AG20443 (cell line): ENCODE data around the gene COQ7.

Experiments used
- DNase-seq: peaks from one replicate; pipeline ENCODE4 v3.0.0; 2012; ENCODE audit warnings: low spot score, mixed read lengths

COQ7 gene

DNA sequence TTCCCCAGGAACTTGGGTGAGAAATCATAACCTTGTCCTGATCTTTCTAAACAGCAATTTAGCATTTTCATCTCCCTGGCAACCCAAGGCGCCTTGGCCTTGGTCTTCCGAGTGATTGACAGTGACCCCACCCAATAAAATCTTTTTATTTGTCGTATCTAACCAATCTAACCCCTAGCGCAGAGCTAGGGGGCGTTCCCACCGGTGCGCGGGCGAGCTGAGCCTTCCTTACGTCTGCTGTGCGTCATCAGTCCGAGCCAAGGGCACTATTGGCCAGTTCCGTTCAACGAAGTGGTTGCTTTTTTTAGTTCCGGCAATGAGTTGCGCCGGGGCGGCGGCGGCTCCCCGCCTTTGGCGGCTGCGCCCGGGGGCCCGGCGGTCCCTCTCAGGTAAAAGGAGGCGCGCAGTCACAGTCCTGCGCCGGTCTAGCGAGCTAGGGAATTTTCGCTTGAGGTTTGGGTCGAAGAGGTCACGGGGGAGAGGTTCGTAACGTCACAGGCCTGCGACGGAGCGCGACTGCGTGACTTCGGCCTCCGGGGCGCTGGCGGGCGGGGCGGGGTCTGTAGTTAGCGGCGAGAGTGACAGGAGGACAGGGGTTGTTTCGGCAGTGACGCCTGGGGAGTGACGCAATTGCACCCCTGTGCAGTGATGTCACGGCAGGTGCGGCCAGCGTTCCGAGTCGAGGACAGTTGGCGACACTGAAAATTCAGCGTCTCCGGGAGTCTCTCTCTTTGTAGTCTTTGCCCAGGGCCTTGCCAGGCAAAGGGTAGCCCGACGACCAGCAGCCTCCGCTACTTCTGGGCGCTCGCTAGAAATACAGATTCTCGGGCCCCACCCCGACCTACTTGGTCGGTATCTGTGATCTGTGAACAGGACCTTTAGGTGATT lies at the start of gene COQ7:
Gene COQ7 (plus strand): TSS at position 266 of the 888 bp plus-strand sequence. CDS start 51 bp downstream, at position 317.
- peak; percentile 99 for DNase-seq

DNA sequence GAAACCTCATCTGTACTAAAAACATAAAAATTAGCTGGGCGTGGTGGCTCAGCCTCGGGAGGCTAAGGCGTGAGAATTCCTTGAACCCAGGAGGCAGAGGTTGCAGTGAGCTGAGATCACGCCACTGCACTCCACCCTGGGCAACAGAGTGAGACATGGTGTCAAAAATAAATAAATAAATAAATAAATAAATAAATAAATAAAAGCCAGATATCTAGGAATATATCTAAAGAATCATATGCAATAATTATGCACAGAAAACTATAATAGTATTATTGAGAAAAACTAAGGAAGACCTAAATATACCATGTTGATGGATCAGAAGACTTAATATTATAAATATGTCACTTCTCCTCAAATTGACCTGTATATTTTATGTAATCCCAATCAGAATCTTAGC lies 46.7 kb upstream of the COQ7 start:
- DNase-seq: no peak

DNA sequence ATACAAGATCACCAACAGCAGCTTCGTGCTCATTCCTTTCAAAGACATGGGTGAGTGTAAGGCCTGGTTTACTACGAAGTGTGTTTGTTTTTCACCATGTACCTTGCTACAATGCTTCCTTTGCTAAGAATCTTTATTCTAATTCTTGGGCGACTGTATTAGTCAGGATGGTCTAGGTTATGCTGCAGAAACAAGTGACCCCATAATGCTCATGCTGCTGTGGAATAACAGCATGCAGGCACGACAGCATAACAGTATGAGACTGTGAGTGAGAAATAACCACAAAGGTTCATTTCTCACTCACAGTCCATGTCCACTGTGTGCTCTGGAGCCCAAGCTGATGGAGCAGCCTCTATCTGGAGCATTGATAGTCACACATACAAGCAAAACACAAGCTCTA lies 45.7 kb upstream of the COQ7 start:
- DNase-seq: no peak

DNA sequence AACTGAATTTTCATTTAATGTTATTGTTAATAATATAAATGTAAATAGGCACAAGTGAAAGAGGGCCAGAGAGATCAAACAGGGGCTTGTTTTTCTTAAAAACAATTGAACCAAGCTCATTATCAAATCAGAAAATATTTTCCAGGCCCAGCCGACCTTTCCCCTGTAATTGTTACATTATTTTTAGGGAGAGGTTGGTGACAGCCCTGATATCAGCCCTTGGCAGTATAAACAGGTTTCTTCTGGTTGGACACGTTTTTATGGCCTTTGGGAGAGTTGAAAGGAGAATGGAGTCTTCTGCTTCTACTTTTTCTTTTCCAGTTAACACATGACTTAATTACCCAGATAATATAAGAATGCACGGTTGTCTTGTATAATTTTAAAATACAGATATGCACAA lies 40.0 kb upstream of the COQ7 start:
- DNase-seq: no peak

DNA sequence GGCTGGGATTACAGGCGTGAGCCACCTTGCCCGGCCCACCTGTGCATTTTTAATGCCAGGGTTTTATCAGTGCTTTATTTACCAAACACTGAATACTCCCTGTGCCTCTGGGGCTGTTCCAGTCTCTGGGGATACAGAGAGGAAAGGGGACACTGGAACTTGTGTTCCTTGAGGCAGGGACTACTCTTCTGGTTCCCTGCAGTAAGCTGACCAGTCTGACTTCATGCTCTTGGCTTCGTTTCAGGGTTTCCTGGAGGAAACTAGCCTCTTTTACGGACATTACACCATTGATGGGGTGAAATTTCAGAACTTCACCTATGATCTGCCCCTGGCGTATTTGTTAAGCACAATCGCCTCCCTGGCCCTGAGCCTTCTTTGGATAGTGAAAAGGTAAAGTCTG lies 37.4 kb upstream of the COQ7 start:
- DNase-seq: no peak

DNA sequence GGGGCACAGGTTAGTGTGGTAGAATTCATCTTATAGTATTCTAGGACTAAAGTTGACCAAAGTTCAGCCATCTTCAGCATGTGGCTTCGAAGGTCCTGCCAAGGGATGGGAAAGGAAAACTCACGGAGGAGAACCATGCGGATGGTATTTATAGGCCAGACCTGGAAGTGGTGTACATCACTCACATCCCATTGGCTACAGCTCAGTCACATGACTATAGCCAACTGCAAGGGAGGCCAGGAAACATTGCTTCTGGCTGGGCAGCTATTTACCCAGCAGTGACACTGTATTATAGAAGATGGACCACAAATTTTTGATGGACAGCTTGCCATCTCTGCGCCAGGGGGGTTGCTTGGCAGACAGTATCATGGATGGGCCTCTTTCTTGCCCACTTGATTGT lies 35.7 kb upstream of the COQ7 start:
- no peak for DNase-seq

DNA sequence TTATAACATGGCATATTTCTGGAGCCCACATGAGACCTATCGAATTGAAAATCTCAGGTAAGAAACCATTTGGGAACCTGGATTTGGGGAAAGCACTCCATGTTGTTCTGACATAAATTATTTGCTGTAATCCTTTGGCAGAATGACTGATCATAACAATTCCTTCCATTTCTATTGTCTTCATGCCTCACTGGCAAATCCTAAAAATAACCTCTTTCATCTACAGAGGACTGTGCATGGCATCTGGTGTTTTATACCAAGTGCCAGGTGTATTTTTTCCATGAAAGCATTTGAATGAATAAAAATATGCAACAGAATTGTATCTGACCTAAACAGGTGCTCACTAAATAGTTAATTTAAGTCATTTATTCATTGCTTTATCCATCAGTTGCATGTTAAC lies 33.7 kb upstream of the COQ7 start:
- no peak for DNase-seq

DNA sequence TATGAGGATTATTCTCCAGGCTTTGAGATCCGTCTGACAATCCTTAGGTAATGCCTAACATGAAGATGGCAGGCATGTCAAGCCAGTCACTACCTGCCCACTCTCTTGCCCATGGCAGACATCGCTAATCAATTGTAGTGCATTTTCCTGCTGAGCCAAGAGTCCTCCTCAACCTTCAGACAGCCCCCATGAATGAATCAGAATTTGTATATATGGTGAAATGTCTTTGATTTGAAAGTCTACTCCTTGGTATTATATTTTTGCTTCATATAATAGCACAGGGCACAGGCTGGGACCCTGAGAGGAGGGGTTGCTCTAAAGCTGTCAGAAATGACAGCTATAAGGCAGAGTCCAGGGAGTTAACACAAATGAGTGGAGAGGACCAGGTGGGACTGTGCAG lies 27.0 kb upstream of the COQ7 start:
- DNase-seq: no peak

DNA sequence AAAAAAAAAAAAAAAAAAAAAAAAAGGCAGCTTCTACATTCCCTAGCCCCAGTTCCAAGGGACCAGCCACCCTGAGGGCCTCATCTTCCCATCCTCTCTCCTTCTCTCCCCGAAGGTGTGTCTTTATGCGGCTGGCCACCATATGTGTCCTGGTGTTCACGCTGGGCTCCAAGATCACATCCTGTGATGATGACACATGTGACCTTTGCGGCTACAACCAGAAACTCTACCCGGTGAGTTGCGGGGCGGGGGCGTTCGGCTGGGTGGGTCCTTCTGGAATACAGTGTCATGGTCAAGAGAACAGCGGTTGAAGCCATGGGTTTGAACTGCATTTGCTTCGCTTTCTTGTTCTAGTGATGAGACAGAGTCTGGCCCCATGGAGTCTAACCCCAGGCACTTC lies 22.6 kb upstream of the COQ7 start:
- no peak for DNase-seq

DNA sequence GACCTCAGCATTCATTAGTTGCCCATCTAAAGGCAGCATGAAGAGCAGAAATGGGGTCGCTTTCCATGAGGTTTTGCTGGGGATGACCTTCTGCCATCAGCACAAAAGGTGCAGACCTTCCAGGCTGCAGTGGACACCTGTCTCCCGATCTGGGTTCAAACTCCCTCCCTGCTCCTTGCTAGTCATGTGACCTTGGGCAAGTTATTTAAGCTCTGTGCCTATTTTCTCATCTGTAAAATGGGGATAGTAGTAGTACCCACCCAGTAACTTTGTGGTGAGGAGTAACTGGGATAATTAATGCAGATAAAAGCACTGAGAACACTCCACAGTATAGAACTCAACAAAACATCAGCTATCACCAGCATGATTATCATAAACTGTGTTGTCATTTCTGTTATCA lies 21.4 kb upstream of the COQ7 start:
- no peak for DNase-seq

DNA sequence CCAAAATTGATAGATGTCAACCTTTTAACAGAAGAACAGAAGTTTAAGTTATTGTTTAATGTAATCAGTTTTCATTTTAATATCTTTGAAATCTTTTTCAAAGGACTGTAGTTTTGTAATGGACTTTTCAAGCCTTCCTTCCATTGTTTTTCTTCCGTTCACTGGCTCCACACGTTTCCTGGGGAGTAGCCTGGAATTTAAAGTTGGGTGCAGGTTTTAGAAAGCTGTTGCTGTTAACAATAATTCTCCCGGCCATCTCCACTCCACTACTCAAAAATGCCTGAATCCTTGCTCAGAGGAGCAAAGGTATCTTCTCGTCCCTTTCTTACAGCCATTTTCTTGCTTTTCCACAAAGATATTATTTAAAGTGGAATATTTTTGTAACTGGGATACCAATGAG lies 4.7 kb upstream of the COQ7 start:
- DNase-seq: no peak

DNA sequence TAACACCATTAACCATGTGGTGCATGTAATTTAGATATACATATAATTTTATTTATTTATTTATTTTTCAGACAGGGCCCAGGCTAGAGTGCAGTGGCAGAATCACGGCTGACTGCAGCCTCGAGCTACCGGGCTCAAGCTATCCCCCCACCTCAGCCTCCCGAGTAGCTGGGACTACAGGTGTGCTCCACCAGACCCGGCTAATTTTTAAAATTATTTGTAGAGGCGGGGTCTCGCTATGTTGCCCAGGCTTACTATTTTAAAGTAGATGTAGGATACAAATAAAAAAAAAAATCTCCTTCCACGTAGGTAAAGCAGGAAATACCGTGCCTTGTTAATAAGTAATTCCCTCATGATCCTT lies 446 bp upstream of the COQ7 start:
- no peak for DNase-seq

DNA sequence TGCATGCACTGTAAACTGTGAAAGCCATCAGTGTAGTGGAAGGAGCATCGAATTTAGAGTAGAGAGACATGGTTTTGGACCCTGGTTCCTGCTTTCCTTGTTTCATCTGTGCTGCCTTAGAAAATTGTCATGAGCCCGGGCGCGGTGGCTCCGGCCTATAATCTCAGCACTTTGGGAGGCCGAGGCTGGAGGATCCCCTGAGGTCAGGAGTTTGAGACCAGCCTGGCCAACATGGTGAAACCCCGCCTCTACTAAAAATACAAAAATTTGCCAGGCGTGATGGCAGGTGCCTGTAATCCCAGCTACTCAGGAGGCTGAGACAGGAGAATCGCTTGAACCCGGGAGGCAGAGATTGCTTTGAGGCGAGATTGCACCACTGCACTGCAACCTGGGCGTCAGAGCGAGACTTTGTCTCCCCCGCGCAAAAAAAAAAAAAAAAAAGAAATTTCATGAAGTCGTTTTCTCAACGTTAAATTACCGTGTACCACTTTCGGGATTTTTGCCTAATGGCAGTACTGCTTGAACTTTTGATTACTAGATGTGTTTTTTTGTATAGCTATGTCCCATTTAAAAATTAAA lies 912 bp downstream of the COQ7 start:
- DNase-seq: no peak

DNA sequence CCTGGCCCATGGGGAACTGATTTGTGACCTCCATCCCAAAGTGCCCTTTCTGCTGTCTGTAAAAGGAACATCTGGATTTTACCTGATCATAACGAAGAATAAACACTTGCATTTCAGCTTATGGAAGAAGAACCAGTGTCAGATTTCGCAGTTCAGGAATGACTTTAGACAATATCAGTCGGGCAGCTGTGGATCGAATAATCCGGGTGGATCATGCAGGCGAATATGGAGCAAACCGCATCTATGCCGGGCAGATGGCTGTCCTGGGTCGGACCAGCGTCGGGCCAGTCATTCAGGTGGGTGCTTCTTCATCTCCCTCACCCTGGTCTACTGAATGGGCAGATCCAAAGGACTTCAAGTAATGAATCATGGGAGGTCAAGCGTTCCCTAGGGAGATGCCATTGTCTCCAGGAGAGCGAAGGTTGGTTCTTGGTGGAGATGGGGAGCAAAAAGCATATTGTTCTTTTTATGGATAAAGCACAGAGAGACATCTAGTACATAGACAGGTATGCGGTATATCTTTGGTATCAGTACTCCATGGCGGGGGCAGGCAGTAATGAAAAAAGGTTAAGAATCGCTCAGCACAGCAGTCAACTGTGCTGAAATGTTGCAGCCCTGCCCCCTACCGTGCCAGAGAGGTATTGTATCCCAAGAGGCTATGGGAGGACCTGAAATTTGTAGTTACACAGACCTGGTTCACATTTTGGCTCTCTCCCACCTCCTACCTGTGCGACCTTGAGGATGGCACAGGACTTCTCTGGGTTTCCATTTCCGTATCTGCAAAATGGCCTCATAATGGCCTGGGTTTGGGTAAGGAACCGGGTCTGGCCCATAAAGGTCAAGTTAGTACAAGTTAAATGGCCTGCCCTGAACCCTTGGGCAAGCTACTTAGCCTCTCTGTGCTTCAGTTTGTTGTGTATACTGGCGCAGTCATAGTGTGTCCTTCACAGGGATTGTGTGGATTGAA lies 4.7 kb downstream of the COQ7 start:
- DNase-seq: peak; percentile 65

DNA sequence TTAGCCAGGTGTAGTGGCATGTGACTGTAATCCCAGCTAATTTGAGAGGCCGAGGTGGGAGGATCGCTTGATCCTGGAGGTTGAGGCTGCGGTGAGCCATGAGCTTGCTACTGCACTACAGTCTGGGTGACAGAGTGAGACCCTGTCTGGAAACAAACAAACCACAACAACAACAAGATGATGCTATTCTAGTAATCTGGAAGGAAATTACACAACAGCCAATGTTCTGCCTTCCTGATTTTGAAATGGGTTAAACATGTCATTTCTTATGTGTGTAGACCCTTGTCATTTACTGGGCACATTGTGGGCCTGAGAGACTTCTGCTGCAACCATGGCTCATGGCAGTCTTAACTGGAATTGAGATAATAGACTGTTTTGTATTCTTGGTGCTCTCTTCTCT lies 5.9 kb downstream of the COQ7 start:
- no peak for DNase-seq

DNA sequence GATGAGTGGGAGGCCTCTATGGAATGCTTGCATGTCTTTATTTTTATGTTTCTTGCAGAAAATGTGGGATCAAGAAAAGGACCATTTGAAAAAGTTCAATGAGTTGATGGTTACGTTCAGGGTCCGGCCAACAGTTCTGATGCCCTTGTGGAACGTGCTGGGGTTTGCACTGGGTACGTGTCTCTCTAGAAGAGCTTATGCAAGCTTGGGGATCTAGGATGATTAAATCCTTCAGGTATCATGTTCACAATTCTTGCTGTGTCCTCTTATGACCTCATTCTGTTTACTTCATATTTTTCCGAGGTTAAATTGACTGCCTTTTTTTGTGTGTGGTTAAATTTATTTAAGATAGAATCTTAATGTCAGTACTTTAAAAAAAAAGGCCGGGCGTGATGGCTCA lies 6.4 kb downstream of the COQ7 start:
- DNase-seq: no peak

DNA sequence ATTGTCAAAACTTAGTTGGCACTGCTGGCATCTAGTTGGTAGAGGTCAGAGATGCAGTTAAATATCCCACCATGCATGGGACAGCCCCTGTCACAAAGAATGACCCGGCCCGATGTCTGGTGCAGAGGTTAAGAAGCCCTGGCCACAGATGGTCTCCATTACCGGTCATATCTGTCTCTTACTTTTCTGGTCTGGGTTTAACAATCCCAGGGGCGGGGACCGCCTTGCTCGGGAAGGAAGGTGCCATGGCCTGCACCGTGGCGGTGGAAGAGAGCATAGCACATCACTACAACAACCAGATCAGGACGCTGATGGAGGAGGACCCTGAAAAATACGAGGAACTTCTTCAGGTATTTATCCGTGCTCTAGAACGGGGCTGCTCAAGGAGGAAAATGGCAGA lies 8.1 kb downstream of the COQ7 start:
- DNase-seq: no peak

DNA sequence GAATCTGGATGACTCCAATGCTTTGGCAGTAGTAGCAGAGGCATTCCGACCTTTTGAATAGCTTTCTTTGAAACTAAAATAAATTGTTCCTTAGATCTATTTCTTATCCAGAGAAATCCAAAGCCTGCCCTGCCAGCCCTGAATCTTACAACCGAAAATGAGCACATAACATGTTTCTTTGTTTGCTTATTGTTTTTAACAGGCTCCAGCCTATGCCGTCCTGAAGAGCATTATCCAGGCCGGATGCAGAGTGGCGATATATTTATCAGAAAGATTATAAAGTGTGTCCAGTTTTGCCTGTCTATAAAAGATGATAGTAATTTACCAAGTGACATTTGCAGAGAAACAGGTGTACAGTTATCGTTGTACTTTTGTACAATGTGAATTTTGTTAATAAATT lies 10.5 kb downstream of the COQ7 start:
- DNase-seq: no peak

DNA sequence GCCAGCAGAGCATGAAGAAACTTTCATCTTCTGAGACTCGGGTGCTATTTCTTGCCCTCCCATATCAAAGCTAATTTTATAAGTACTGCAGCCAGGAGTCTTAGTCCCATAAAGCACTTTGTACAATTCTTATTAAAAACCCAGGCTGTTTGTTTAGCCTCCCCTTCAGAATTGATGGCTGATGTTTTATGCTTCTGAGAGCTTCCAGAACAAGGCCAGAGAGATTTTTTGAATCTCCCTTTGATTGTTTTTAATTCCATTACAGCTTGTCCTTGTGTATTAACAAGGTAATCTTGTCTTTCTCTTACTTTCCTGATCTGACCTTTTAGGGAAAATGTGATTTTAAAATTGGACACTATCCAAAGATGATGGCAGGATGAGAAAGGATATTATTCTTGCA lies 16.3 kb downstream of the COQ7 start:
- no peak for DNase-seq

DNA sequence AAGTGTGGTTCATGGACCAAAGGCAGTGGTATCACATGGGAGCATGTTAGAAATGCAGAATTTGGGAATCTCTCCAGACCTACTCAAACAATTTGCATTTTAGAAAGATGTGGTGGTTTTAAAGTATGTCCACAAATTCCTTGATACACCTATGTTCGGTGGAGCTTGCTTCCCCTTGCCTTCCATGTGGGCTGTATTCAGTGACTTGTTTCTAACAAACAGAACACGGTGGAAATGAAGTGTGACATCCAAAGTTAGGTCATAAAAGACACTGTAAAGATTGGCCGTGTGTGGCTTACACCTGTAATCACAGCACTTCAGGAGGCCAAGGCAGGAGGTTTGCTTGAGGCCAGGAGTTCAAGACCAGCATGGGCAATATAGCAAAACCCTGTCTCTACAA lies 16.7 kb downstream of the COQ7 start:
- no peak for DNase-seq

DNA sequence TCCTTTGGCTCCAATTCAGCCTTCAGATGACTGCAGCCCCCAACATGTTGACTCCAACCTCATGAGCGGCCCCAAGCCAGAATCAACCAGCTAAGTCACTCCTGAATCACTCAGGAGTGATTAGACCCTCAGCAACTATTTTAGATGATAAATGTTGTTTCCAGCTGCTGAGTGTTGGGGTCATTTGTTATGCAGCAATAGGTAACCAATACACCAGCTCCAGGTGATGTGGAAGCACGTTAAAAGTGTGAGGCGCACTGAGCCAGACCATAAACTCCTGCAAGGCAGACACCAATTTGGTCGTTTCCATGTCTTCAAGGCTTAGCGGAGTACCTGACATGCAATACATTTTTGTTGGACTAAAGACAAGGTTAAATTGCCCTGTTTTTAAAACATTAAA lies 17.5 kb downstream of the COQ7 start:
- DNase-seq: no peak

DNA sequence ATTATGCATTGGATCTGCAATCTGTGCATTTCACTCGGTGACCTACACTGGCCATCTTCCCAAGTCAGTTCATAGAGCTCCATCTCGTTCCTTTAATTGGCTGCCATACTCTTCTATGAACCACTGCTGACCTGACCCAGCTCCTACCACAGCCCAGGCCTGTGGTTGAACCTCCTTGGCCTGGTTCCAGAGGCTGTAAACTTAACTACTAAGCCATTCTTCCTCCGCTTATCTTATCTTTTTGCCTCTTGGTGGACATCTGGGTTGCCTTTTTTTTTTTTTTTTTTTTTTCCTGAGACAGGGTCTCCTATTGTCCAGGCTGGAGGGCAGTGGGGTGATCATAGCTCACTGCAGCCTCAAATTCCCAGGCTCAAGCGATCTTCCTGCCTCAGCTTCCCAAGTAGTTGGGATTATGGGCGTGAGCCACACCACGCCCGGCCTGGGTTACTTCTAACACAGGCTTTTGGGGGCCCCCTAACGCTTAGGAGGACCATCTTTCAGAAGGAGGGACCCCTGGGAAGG lies 18.3 kb downstream of the COQ7 start:
- no peak for DNase-seq
